Measurements from ENCODE around the gene RPS29.

DNA sequence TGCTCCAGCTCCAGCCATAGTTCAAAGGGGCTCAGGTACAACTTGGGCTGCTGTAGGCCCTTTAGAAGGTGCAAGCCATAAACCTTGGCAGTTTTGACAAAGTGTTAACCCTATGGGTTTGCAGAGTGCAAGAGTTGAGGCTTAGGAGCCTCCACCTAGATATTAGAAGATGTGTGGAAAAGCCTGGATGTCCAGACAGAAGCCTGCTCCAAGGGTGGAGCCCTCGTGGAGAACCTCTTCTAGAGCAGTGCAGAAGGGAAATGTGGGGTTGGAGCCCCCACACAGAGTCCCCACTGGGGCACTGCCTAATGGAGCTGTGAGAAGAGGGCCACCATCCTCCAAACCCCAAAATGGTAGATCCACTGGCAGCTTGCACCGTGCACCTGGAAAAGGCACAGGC, 45.1 kb downstream of the RPS29 start:
- no peak for TF ChIP-seq CTCF (IDR thresholded peaks at IDR 0.05)
- TF ChIP-seq POLR2A (IDR thresholded peaks at IDR 0.05): no peak
